HG03571 (cell line): ENCODE data around the gene IQGAP2.
"Not testable (repeated sequence)": the region's sequence is repeated elsewhere in the genome, so short reads cannot be mapped to it uniquely, and the experiment has no call there.

Experiments used
- ATAC-seq: cut with Tn5 transposase; IDR thresholded peaks from one replicate; pipeline ENCODE4 v1.9.1; 2021; ENCODE audit not compliant: unreplicated experiment

IQGAP2 gene

GRCh38 chr5:76402886-76403765 lies at the start of gene IQGAP2:
Gene IQGAP2 (plus strand): TSS chr5:76403285. CDS start chr5:76403546, 261 bp downstream.
- peak; percentile 55 for ATAC-seq

- no peak for ATAC-seq
Observed at GRCh38 chr5:76356887-76357286, 46.2 kb upstream of the IQGAP2 start.

GRCh38 chr5:76363352-76364225 lies 39.5 kb upstream of the IQGAP2 start:
- ATAC-seq = no peak

- ATAC-seq = no peak
Observed at GRCh38 chr5:76364226-76364589, 38.9 kb upstream of the IQGAP2 start.

- ATAC-seq = no peak
Observed at GRCh38 chr5:76365561-76365960, 37.5 kb upstream of the IQGAP2 start.

GRCh38 chr5:76366596-76366995 lies 36.5 kb upstream of the IQGAP2 start:
- ATAC-seq = no peak

- no peak for ATAC-seq
Observed at GRCh38 chr5:76367623-76368371, 35.3 kb upstream of the IQGAP2 start.

GRCh38 chr5:76368941-76369340 lies 34.1 kb upstream of the IQGAP2 start:
- no peak for ATAC-seq

GRCh38 chr5:76369668-76370067 lies 33.4 kb upstream of the IQGAP2 start:
- not testable (repeated sequence) for ATAC-seq

- ATAC-seq = no peak
Observed at GRCh38 chr5:76371960-76372322, 31.1 kb upstream of the IQGAP2 start.

- ATAC-seq = no peak
Observed at GRCh38 chr5:76372323-76373054, 30.6 kb upstream of the IQGAP2 start.

GRCh38 chr5:76376148-76376865 lies 26.8 kb upstream of the IQGAP2 start:
- no peak for ATAC-seq

GRCh38 chr5:76376866-76377230 lies 26.2 kb upstream of the IQGAP2 start:
- no peak for ATAC-seq

GRCh38 chr5:76378355-76378754 lies 24.7 kb upstream of the IQGAP2 start:
- no peak for ATAC-seq

- no peak for ATAC-seq
Observed at GRCh38 chr5:76379316-76379715, 23.8 kb upstream of the IQGAP2 start.

- ATAC-seq = no peak
Observed at GRCh38 chr5:76379855-76380254, 23.2 kb upstream of the IQGAP2 start.

GRCh38 chr5:76380346-76381066 lies 22.6 kb upstream of the IQGAP2 start:
- ATAC-seq = no peak

GRCh38 chr5:76383126-76383832 lies 19.8 kb upstream of the IQGAP2 start:
- ATAC-seq = no peak

- ATAC-seq = no peak
Observed at GRCh38 chr5:76384189-76384588, 18.9 kb upstream of the IQGAP2 start.
